Measurements from ENCODE around the gene A1BG. TPM values are rescaled to one million over a fixed set of nuclear protein-coding genes. Genes with fewer than 3 reads are reported as not detected.

A1BG gene
- total RNA-seq, 4 donors from 2014 or later = 4.8 to 16.8 (median 9.2) TPM

- intact Hi-C loops (cut with DNase I; ENCODE audit: low total_unique reads) = no loop called here
Measured at GRCh38 chr19:58395220-58395978, 42.1 kb upstream of the A1BG start, which contains the start of gene RNF225. Gene RNF225 (plus strand): TSS chr19:58395656. CDS start chr19:58396090, 434 bp downstream.

GRCh38 chr19:58394821-58395219, 41.5 kb upstream of the A1BG start:
- no peak overlapping the region for H3K4me3 ChIP-seq (ENCODE audit: low read depth, poor library complexity, severe bottlenecking)
- no peak for TF ChIP-seq CTCF (IDR thresholded peaks at IDR 0.05)
- WGBS, 2 donors = 48 to 55% methylated on average over 3 of the region's 3 CpGs
- intact Hi-C loops (cut with DNase I; ENCODE audit: low total_unique reads) = no loop called here
- DNase-seq (ENCODE audit: low spot score in 2 of 2) = no peak

More at GRCh38 chr19:58395220-58395978, 42.1 kb upstream of the A1BG start, which contains the start of gene RNF225:
- WGBS, 2 donors = 23 to 27% methylated on average over 16 to 20 of the region's 21 CpGs
- TF ChIP-seq POLR2A (IDR thresholded peaks at IDR 0.05) = no peak
- no peak for TF ChIP-seq CTCF (IDR thresholded peaks at IDR 0.05)
- no peak for DNase-seq (ENCODE audit: low spot score in 2 of 2)
- H3K4me3 ChIP-seq (ENCODE audit: low read depth, poor library complexity, severe bottlenecking) = no peak within 1 kb of the TSS

GRCh38 chr19:58393725-58394033, 40.4 kb upstream of the A1BG start:
- intact Hi-C loops (cut with DNase I; ENCODE audit: low total_unique reads) = no loop called here
- H3K4me3 ChIP-seq (ENCODE audit: low read depth, poor library complexity, severe bottlenecking) = no peak overlapping the region
- TF ChIP-seq CTCF (IDR thresholded peaks at IDR 0.05) = no peak
- no peak for TF ChIP-seq POLR2A (IDR thresholded peaks at IDR 0.05)
- WGBS, 2 donors = 83 to 86% methylated on average over 4 of the region's 4 CpGs
- DNase-seq (ENCODE audit: low spot score in 2 of 2) = no peak

GRCh38 chr19:58392945-58393724, 39.8 kb upstream of the A1BG start:
- no peak for DNase-seq (ENCODE audit: low spot score in 2 of 2)
- intact Hi-C loops (cut with DNase I; ENCODE audit: low total_unique reads) = no loop called here
- WGBS, 2 donors = 88 to 91% methylated on average over 26 of the region's 26 CpGs
- H3K4me3 ChIP-seq (ENCODE audit: low read depth, poor library complexity, severe bottlenecking) = no peak overlapping the region
- TF ChIP-seq POLR2A (IDR thresholded peaks at IDR 0.05) (no peak), CTCF (IDR thresholded peaks at IDR 0.05) (no peak)

GRCh38 chr19:58388175-58388526, 34.9 kb upstream of the A1BG start:
- DNase-seq (ENCODE audit: low spot score in 2 of 2) = no peak
- WGBS, 2 donors = 75 to 82% methylated on average over 3 of the region's 3 CpGs
- H3K4me3 ChIP-seq (ENCODE audit: low read depth, poor library complexity, severe bottlenecking) = no peak overlapping the region
- TF ChIP-seq POLR2A (IDR thresholded peaks at IDR 0.05) (no peak), CTCF (IDR thresholded peaks at IDR 0.05) (no peak)
- intact Hi-C loops (cut with DNase I; ENCODE audit: low total_unique reads) = no loop called here
